Measurements from ENCODE around the gene CEP164.

Gene CEP164

DNA sequence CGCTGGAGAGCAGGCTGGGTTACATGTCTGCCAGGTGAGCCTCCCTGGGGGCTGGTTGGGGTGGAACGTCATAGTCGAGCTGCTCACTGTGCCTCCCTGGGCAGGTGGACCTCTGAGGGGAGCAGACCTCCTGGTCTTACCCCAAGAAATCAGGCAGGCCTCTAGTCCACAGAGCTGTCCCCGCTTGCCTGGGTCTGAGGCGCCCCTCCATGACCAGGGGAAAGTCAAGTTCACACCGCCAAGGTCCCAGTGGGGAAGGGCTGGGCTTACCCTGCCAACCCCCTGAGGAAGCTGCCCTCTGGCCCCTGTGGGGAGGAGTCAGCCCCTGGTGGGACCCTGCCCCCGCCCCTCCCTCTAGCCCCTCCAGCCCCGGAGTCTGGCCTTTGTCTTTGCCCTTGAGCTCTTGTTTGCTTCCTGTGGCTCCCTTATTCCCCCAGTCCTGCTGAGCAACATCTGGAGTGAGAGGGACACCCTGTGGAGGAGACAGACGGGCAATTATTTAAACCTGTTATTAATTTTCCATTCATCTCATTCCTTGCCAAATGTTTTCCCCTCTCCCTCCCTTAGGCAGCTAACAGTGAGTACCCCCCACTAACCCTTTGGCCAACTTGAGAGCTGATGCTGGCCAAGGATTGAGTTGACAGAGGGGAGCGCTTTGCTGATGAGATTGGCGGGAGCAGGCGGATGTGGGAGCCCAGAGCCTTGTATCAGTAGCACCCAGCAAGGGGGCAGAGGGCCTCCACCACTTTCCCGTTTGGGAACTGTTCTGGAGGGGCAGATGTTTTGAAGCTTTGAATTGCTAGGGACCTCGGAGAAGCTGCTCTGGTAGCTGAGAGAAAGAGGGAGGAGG lies 83.4 kb downstream of the CEP164 start:
- Histone ChIP-seq H3K36me3 (ENCODE audit: insufficient read depth, low read length) (peaks cover 10% of the 10 kb centered on the region), H3K4me3 (ENCODE audit: low read depth, low read length) (no peak overlapping the region), H3K4me1 (ENCODE audit: control insufficient read depth, insufficient read depth, low read length, unreplicated experiment) (no peaks in the 10 kb centered on the region), H3K27me3 (ENCODE audit: insufficient read depth, low read length) (no peaks in the 10 kb centered on the region), H3K27ac (ENCODE audit: low read depth, low read length) (no peak overlapping the region), H2AFZ (ENCODE audit: low read length, unreplicated experiment) (no peak overlapping the region), H3K79me2 (ENCODE audit: control insufficient read depth, insufficient read depth, low read length, unreplicated experiment) (no peaks in the 10 kb centered on the region)

DNA sequence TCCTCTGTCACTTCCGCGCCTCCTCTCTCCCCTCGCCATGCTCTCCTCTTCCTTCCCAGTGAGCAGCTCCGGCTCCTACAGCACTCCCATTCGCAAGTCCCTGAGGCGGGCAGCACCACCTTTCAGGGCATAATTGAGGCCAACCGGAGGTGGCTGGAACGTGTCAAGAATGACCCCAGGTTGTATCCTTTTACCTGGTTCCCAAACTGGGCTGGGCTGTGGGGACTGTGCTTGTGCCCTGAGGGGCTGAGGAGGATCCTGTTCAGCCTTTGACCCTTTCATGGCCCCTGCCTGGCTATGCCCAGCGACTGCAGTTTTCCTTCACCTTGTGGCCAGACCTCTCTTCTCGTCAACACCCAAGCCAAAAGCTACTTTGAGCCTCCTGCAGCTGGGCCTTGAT lies 84.1 kb downstream of the CEP164 start:
- no peak overlapping the region for H3K4me3 ChIP-seq (ENCODE audit: low read depth, low read length)
- no peak overlapping the region for H3K27ac ChIP-seq (ENCODE audit: low read depth, low read length)
- peaks cover 5% of the 10 kb centered on the region; the same call in 1 of the 2 replicates for H3K36me3 ChIP-seq (ENCODE audit: insufficient read depth, low read length)
- no peak overlapping the region for H2AFZ ChIP-seq (ENCODE audit: low read length, unreplicated experiment)
- no peaks in the 10 kb centered on the region for H3K4me1 ChIP-seq (ENCODE audit: control insufficient read depth, insufficient read depth, low read length, unreplicated experiment)
- H3K79me2 ChIP-seq (ENCODE audit: control insufficient read depth, insufficient read depth, low read length, unreplicated experiment): no peaks in the 10 kb centered on the region
- no peaks in the 10 kb centered on the region for H3K27me3 ChIP-seq (ENCODE audit: insufficient read depth, low read length)

DNA sequence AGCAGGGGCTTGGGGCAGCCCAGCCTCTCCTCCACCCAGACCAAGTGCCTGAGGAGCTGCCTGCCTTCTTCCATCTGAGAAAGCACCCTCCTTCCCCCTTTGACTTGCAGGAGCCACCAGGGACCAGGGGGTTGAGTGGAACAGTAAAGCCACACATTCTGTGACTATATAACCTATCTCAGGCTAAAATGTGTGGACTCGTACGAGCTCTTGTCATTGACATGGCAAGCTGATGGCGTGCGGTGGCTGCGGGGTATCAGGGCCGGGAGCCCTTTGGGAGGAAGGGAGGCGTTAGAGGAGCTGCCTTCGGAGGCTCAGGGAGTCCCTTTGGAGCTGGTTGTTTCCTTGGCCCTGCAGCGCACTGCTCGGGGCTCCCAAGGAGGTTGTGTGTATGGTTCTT lies 84.5 kb downstream of the CEP164 start:
- Histone ChIP-seq H2AFZ (ENCODE audit: low read length, unreplicated experiment) (no peak overlapping the region), H3K36me3 (ENCODE audit: insufficient read depth, low read length) (peaks cover 5% of the 10 kb centered on the region; the same call in 1 of the 2 replicates), H3K79me2 (ENCODE audit: control insufficient read depth, insufficient read depth, low read length, unreplicated experiment) (no peaks in the 10 kb centered on the region), H3K4me1 (ENCODE audit: control insufficient read depth, insufficient read depth, low read length, unreplicated experiment) (no peaks in the 10 kb centered on the region), H3K27me3 (ENCODE audit: insufficient read depth, low read length) (no peaks in the 10 kb centered on the region), H3K4me3 (ENCODE audit: low read depth, low read length) (no peak overlapping the region), H3K27ac (ENCODE audit: low read depth, low read length) (no peak overlapping the region)

DNA sequence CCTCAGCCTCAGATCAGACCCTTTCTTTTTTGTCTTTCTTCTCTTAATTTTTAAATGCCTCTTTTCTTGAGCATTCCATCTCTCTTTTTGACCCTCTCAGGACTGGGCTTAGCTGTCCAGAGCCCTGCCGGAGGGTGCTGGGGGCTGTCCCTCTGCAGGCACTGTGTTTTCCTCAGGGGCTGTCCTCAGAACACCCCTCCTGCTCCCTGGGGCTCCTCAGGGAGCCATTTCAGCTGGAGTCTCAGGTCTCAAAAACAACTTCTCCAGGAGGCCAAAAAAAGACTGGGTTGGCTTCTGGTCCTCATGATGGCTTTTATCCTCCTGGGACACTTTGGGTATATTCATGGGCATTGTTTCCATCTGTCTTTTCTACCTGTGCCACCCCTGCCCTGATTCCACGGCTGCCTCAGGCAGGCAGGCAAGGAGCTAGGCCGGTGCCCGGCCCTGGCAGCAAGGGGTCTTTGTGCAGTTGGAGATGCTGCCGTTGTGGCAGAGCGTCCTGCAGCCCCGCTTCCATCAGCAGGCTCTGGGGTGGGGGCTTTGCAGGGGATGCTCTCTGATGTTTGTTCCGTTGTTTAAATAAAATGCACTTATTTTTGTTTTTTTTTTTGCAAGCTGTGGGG lies 85.1 kb downstream of the CEP164 start:
- H3K4me1 ChIP-seq (ENCODE audit: control insufficient read depth, insufficient read depth, low read length, unreplicated experiment): no peaks in the 10 kb centered on the region
- H3K79me2 ChIP-seq (ENCODE audit: control insufficient read depth, insufficient read depth, low read length, unreplicated experiment): no peaks in the 10 kb centered on the region
- H2AFZ ChIP-seq (ENCODE audit: low read length, unreplicated experiment): no peak overlapping the region
- no peaks in the 10 kb centered on the region for H3K27me3 ChIP-seq (ENCODE audit: insufficient read depth, low read length)
- H3K36me3 ChIP-seq (ENCODE audit: insufficient read depth, low read length): peaks cover 5% of the 10 kb centered on the region; the same call in 1 of the 2 replicates
- no peak overlapping the region for H3K27ac ChIP-seq (ENCODE audit: low read depth, low read length)
- no peak overlapping the region for H3K4me3 ChIP-seq (ENCODE audit: low read depth, low read length)

GRCh38 chr11:117413616-117414015 lies 86.0 kb downstream of the CEP164 start:
- Histone ChIP-seq H3K27me3 (ENCODE audit: insufficient read depth, low read length) (no peaks in the 10 kb centered on the region), H3K79me2 (ENCODE audit: control insufficient read depth, insufficient read depth, low read length, unreplicated experiment) (no peaks in the 10 kb centered on the region), H3K4me1 (ENCODE audit: control insufficient read depth, insufficient read depth, low read length, unreplicated experiment) (no peaks in the 10 kb centered on the region), H2AFZ (ENCODE audit: low read length, unreplicated experiment) (no peak overlapping the region), H3K27ac (ENCODE audit: low read depth, low read length) (no peak overlapping the region), H3K36me3 (ENCODE audit: insufficient read depth, low read length) (peaks cover 5% of the 10 kb centered on the region; the same call in 1 of the 2 replicates), H3K4me3 (ENCODE audit: low read depth, low read length) (no peak overlapping the region)

- Histone ChIP-seq H3K4me3 (ENCODE audit: low read depth, low read length) (no peak overlapping the region), H3K4me1 (ENCODE audit: control insufficient read depth, insufficient read depth, low read length, unreplicated experiment) (no peaks in the 10 kb centered on the region), H3K27ac (ENCODE audit: low read depth, low read length) (no peak overlapping the region), H2AFZ (ENCODE audit: low read length, unreplicated experiment) (no peak overlapping the region), H3K79me2 (ENCODE audit: control insufficient read depth, insufficient read depth, low read length, unreplicated experiment) (no peaks in the 10 kb centered on the region), H3K27me3 (ENCODE audit: insufficient read depth, low read length) (no peaks in the 10 kb centered on the region), H3K36me3 (ENCODE audit: insufficient read depth, low read length) (no peaks in the 10 kb centered on the region)
Measured at GRCh38 chr11:117414724-117415123, 87.1 kb downstream of the CEP164 start.

GRCh38 chr11:117415358-117415896 lies 87.8 kb downstream of the CEP164 start:
- H3K27ac ChIP-seq (ENCODE audit: low read depth, low read length): no peak overlapping the region
- no peaks in the 10 kb centered on the region for H3K27me3 ChIP-seq (ENCODE audit: insufficient read depth, low read length)
- H2AFZ ChIP-seq (ENCODE audit: low read length, unreplicated experiment): no peak overlapping the region
- H3K79me2 ChIP-seq (ENCODE audit: control insufficient read depth, insufficient read depth, low read length, unreplicated experiment): no peaks in the 10 kb centered on the region
- no peaks in the 10 kb centered on the region for H3K4me1 ChIP-seq (ENCODE audit: control insufficient read depth, insufficient read depth, low read length, unreplicated experiment)
- no peak overlapping the region for H3K4me3 ChIP-seq (ENCODE audit: low read depth, low read length)
- no peaks in the 10 kb centered on the region for H3K36me3 ChIP-seq (ENCODE audit: insufficient read depth, low read length)

GRCh38 chr11:117417342-117417741 lies 89.7 kb downstream of the CEP164 start:
- H3K79me2 ChIP-seq (ENCODE audit: control insufficient read depth, insufficient read depth, low read length, unreplicated experiment): no peaks in the 10 kb centered on the region
- no peaks in the 10 kb centered on the region for H3K27me3 ChIP-seq (ENCODE audit: insufficient read depth, low read length)
- no peak overlapping the region for H3K4me3 ChIP-seq (ENCODE audit: low read depth, low read length)
- H3K27ac ChIP-seq (ENCODE audit: low read depth, low read length): no peak overlapping the region
- H2AFZ ChIP-seq (ENCODE audit: low read length, unreplicated experiment): no peak overlapping the region
- H3K36me3 ChIP-seq (ENCODE audit: insufficient read depth, low read length): no peaks in the 10 kb centered on the region
- H3K4me1 ChIP-seq (ENCODE audit: control insufficient read depth, insufficient read depth, low read length, unreplicated experiment): no peaks in the 10 kb centered on the region

DNA sequence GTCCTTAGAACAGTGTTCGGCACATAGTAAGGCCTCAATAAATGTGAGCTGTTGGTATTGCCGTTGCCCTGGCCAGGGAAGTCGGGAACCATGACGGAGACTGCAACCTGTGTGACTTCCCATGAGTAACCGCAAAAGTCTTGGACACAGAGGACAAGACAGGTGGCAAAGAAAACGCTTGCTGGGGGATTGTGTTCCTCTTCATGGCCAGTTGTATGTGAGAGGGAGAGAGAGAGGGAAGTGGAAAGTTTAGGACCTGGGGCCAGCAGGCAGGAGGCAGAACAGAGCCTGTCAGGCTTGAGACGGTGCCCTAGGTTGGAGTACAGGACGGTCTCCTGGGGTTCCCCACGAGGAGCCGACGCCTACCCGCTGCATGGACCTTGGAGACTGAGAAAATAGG lies 90.2 kb downstream of the CEP164 start:
- Histone ChIP-seq H3K27ac (ENCODE audit: low read depth, low read length) (no peak overlapping the region), H3K4me3 (ENCODE audit: low read depth, low read length) (no peak overlapping the region), H3K4me1 (ENCODE audit: control insufficient read depth, insufficient read depth, low read length, unreplicated experiment) (no peaks in the 10 kb centered on the region), H3K79me2 (ENCODE audit: control insufficient read depth, insufficient read depth, low read length, unreplicated experiment) (no peaks in the 10 kb centered on the region), H3K36me3 (ENCODE audit: insufficient read depth, low read length) (no peaks in the 10 kb centered on the region), H2AFZ (ENCODE audit: low read length, unreplicated experiment) (no peak overlapping the region), H3K27me3 (ENCODE audit: insufficient read depth, low read length) (no peaks in the 10 kb centered on the region)

- Histone ChIP-seq H3K4me1 (ENCODE audit: control insufficient read depth, insufficient read depth, low read length, unreplicated experiment) (no peaks in the 10 kb centered on the region), H2AFZ (ENCODE audit: low read length, unreplicated experiment) (no peak overlapping the region), H3K27ac (ENCODE audit: low read depth, low read length) (no peak overlapping the region), H3K79me2 (ENCODE audit: control insufficient read depth, insufficient read depth, low read length, unreplicated experiment) (no peaks in the 10 kb centered on the region), H3K36me3 (ENCODE audit: insufficient read depth, low read length) (no peaks in the 10 kb centered on the region), H3K27me3 (ENCODE audit: insufficient read depth, low read length) (no peaks in the 10 kb centered on the region; the same call in 1 of the 2 replicates), H3K4me3 (ENCODE audit: low read depth, low read length) (no peak overlapping the region)
Measured at GRCh38 chr11:117418737-117419481, 91.3 kb downstream of the CEP164 start.

Data from ACC112 (cell line).